ENCODE data around the gene MPC2. TPM values are rescaled to one million over a fixed set of nuclear protein-coding genes. Genes with fewer than 3 reads are reported as not detected.

The MPC2 gene
- total and polyA plus RNA-seq, 2 experiments from 2014 or later: 65.5 to 188 TPM

GRCh38 chr1:167938080-167938636, 1.3 kb upstream of the MPC2 start:
- peaks cover 10% of the 10 kb centered on the region for H3K4me1 ChIP-seq (ENCODE audit: insufficient read depth)
- no peak for DNase-seq
- H2AFZ ChIP-seq: no peak overlapping the region; the same call in 1 of the 2 replicates
- H4K20me1 ChIP-seq (ENCODE audit: insufficient read depth): peaks cover 8% of the 10 kb centered on the region; the same call in 1 of the 2 replicates
- H3K9ac ChIP-seq: peak overlapping the region; percentile 97
- peaks cover 90% of the 10 kb centered on the region for H3K79me2 ChIP-seq (ENCODE audit: insufficient read depth)
- H3K9me2 ChIP-seq (ENCODE audit: insufficient read depth): no peaks in the 10 kb centered on the region
- H3K4me3 ChIP-seq: peak overlapping the region; percentile 94
- in situ Hi-C loops (cut with MboI): no loop called here
- H3K9me3 ChIP-seq (ENCODE audit: low read depth): no peaks in the 10 kb centered on the region
- peak overlapping the region; percentile 97 for H3K27ac ChIP-seq
- peak overlapping the region; percentile 94 for H3K4me2 ChIP-seq (ENCODE audit: unreplicated experiment)
- H3F3A ChIP-seq (ENCODE audit: insufficient read depth): peaks cover 37% of the 10 kb centered on the region
- no peaks in the 10 kb centered on the region for H3K27me3 ChIP-seq (replicated peaks; ENCODE audit: insufficient read depth)
- no peaks in the 10 kb centered on the region for H3K36me3 ChIP-seq (ENCODE audit: low read depth)
- 41 to 43% methylated on average over 5 of the region's 5 CpGs for WGBS, 2 experiments (ENCODE audit: low coverage in 1 of 2, low lambda C conversion rate in 2 of 2, missing lambda C conversion rate in 2 of 2)
- TF ChIP-seq EZH2 (IDR thresholded peaks at IDR 0.05; ENCODE audit: insufficient read depth, poor library complexity, severe bottlenecking) (no peak), EZH2phosphoT487 (IDR thresholded peaks at IDR 0.05; ENCODE audit: insufficient read depth, low read depth) (no peak)

DNA sequence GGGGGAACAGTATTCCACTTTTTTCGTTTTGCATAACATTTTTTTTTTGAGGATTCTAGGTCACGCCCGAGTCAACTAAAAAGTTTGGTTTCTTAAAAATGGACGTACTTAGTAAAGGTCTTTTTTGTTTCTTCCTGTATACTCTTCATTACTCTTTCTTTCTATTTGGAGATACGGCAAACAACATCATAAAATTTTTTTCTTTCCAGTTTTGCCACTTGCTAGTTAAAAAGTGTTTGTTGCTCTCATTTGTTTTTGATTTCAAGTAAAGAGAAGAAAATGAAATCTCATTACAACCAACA, 788 bp upstream of the MPC2 start:
- Histone ChIP-seq H3K27me3 (replicated peaks; ENCODE audit: insufficient read depth) (no peaks in the 10 kb centered on the region), H3K36me3 (ENCODE audit: low read depth) (no peaks in the 10 kb centered on the region), H2AFZ (peak overlapping the region; percentile 92), H3K9me2 (ENCODE audit: insufficient read depth) (no peaks in the 10 kb centered on the region), H3K4me2 (ENCODE audit: unreplicated experiment) (peak overlapping the region; percentile 94), H3K9ac (peak overlapping the region; percentile 97), H4K20me1 (ENCODE audit: insufficient read depth) (peaks cover 8% of the 10 kb centered on the region; the same call in 1 of the 2 replicates), H3F3A (ENCODE audit: insufficient read depth) (peaks cover 37% of the 10 kb centered on the region), H3K4me3 (peak overlapping the region; percentile 94), H3K9me3 (ENCODE audit: low read depth) (no peaks in the 10 kb centered on the region), H3K27ac (peak overlapping the region; percentile 97), H3K79me2 (ENCODE audit: insufficient read depth) (peaks cover 90% of the 10 kb centered on the region), H3K4me1 (ENCODE audit: insufficient read depth) (peaks cover 10% of the 10 kb centered on the region)
- in situ Hi-C loops (cut with MboI): no loop called here
- DNase-seq: no peak
- TF ChIP-seq EZH2 (IDR thresholded peaks at IDR 0.05; ENCODE audit: insufficient read depth, poor library complexity, severe bottlenecking) (no peak), EZH2phosphoT487 (IDR thresholded peaks at IDR 0.05; ENCODE audit: insufficient read depth, low read depth) (no peak)
- WGBS, 2 experiments (ENCODE audit: low coverage in 1 of 2, low lambda C conversion rate in 2 of 2, missing lambda C conversion rate in 2 of 2): 1% methylated on average over 5 of the region's 5 CpGs

DNA sequence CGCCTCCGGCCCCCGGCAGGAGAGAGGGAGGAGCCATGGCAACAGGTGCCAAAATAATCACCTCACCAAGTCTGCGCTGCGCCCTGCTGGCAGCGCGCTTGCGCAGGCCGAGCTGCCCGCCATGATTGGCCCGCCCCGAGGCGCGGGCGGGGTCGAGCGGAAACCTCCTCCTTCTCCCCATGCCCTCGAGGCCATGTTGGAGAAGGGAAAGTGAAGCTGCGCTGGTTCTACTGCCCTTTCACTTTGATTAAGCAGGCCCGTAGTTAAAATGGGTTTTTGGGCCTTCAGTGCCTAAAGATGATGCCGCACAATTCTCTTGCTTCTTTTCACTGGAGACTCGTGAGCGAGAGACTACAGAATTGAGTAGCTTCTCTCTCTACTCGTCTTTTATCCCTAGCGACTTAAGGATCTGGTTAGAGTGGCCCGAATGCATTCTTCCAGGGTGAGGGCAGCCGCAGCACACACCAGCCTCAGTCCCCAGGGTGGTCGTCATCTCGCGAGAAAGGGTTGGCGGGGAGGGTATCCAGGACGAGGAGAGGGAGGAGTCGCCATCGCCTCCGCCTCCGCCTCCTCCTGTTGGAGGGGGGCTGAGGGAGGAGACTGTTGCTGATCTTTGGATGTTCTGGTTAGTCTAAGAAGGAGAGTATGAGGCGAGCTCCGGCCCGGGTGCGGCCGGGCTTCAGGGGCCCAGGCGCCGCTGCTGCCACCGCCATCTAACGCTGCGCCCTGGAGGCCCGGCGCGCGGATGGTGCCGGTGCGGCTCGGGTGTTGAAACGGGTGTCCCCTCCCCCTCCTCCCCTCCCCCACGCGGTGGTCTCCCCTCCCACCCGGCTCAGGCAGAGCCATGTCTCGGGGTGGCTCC, 573 bp downstream of the MPC2 start, which contains the start of gene DCAF6:
DCAF6 (plus strand) TSS at position 616 of the 862 bp plus-strand sequence; CDS start at position 845, 229 bp downstream.
- 1% methylated on average over 42 to 57 of the region's 58 CpGs for WGBS, 2 experiments (ENCODE audit: low coverage in 1 of 2, low lambda C conversion rate in 2 of 2, missing lambda C conversion rate in 2 of 2)
- Histone ChIP-seq H3K27me3 (replicated peaks; ENCODE audit: insufficient read depth) (no peaks in the 10 kb centered on the region), H3F3A (ENCODE audit: insufficient read depth) (peaks cover 37% of the 10 kb centered on the region), H3K36me3 (ENCODE audit: low read depth) (no peaks in the 10 kb centered on the region), H3K9ac (peak within 1 kb of the TSS; percentile 97), H3K9me2 (ENCODE audit: insufficient read depth) (no peaks in the 10 kb centered on the region), H3K4me2 (ENCODE audit: unreplicated experiment) (peak within 1 kb of the TSS; percentile 94), H4K20me1 (ENCODE audit: insufficient read depth) (peaks cover 6% of the 10 kb centered on the region; the same call in 1 of the 2 replicates), H3K27ac (peak within 1 kb of the TSS; percentile 97), H3K9me3 (ENCODE audit: low read depth) (no peaks in the 10 kb centered on the region), H3K79me2 (ENCODE audit: insufficient read depth) (peaks cover 90% of the 10 kb centered on the region), H2AFZ (peak within 1 kb of the TSS; percentile 92), H3K4me1 (ENCODE audit: insufficient read depth) (peaks cover 18% of the 10 kb centered on the region), H3K4me3 (peak within 1 kb of the TSS; percentile 94)
- no peak for TF ChIP-seq EZH2phosphoT487 (IDR thresholded peaks at IDR 0.05; ENCODE audit: insufficient read depth, low read depth)
- TF ChIP-seq EZH2 (IDR thresholded peaks at IDR 0.05; ENCODE audit: insufficient read depth, poor library complexity, severe bottlenecking): no peak
- peak; percentile 99 for DNase-seq
- in situ Hi-C loops (cut with MboI): no loop called here

DNA sequence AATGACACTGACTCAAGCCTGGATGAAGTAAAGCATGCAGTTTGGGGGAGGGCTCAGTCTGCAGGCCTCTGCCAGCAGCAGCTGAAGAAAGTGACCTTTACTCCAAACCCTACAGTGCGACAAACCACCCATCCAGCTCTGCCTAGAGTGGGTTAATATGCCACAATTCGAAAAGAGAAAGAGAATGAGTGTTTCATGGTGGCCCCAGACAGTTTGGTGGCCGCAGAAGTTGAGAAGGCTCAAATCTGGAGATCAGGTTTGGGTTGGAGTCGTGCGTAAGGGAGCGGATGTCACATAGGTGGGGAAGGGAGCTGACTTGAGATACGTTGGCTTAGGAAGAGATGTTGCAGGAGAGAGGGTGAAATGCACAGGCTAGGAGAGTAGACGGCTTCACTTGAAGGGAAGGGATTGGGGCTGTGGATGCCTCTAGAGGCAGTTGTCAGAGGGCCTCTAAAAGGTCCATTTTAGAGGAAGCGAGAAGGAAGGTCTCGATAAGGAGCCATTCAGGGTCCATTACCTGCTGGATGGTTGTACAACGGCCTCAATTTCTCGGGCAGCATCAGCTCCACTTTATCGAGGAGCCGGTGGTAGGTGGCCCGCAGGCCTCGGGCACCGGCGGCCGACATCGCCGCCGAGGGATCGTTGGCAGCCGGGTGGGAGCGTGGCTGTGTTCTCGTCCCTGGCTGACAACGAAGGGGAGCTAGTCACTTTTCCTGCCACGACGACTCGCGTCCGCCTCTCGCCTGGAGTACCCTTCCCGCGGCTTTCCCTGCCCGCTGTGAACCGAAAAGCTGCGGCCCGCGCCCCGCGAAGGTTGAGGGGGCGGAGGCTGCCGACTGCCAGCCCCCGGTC, 1.4 kb downstream of the MPC2 start:
- H3K27me3 ChIP-seq (replicated peaks; ENCODE audit: insufficient read depth): no peaks in the 10 kb centered on the region
- H3K9me2 ChIP-seq (ENCODE audit: insufficient read depth): no peaks in the 10 kb centered on the region
- H3K4me2 ChIP-seq (ENCODE audit: unreplicated experiment): peak overlapping the region; percentile 92
- no peaks in the 10 kb centered on the region for H3K36me3 ChIP-seq (ENCODE audit: low read depth)
- no peaks in the 10 kb centered on the region for H4K20me1 ChIP-seq (ENCODE audit: insufficient read depth)
- H2AFZ ChIP-seq: peak overlapping the region; percentile 92
- peaks cover 90% of the 10 kb centered on the region for H3K79me2 ChIP-seq (ENCODE audit: insufficient read depth)
- H3K27ac ChIP-seq: peak overlapping the region; percentile 97
- peak overlapping the region; percentile 94 for H3K4me3 ChIP-seq
- peaks cover 31% of the 10 kb centered on the region for H3F3A ChIP-seq (ENCODE audit: insufficient read depth)
- H3K4me1 ChIP-seq (ENCODE audit: insufficient read depth): peaks cover 18% of the 10 kb centered on the region
- peak; percentile 75 for DNase-seq
- in situ Hi-C loops (cut with MboI): no loop called here
- peak overlapping the region; percentile 97 for H3K9ac ChIP-seq
- TF ChIP-seq EZH2phosphoT487 (IDR thresholded peaks at IDR 0.05; ENCODE audit: insufficient read depth, low read depth) (no peak), EZH2 (IDR thresholded peaks at IDR 0.05; ENCODE audit: insufficient read depth, poor library complexity, severe bottlenecking) (no peak)
- no peaks in the 10 kb centered on the region for H3K9me3 ChIP-seq (ENCODE audit: low read depth)
- WGBS, 2 experiments (ENCODE audit: low coverage in 1 of 2, low lambda C conversion rate in 2 of 2, missing lambda C conversion rate in 2 of 2): 1% methylated on average over 43 to 45 of the region's 45 CpGs

Measured in GM23248 (cell line).